HepG2 (cell line): ENCODE results near the gene IKZF3. TPM values are rescaled to one million over a fixed set of nuclear protein-coding genes. Genes with fewer than 3 reads are reported as not detected.

Source experiments
- AKAP8 ChIP-seq: sonication (generic); formaldehyde crosslinking; IDR thresholded peaks from 2 replicates; pipeline ENCODE4 v1.5.1; 2020; ENCODE audit warnings: mild to moderate bottlenecking, missing genetic modification reagents
- CCAR2 ChIP-seq: fragments of 200-400 bp; formaldehyde crosslinking; optimal IDR thresholded peaks from 2 replicates; pipeline ENCODE3; 2018; ENCODE audit warnings: low read depth, mild to moderate bottlenecking, low read length, moderate library complexity
- GTF3A ChIP-seq: sonication (generic); formaldehyde crosslinking; conservative IDR thresholded peaks from 2 replicates; pipeline ENCODE4 v1.4.0; 2020; ENCODE audit warnings: mild to moderate bottlenecking, missing genetic modification reagents
- KAT7 ChIP-seq: IDR thresholded peaks from 2 replicates; pipeline ENCODE4 v1.6.1; 2018; ENCODE audit warnings: borderline replicate concordance, missing compliant biosample characterization
- KLF16 ChIP-seq, 2 experiments: sonication (generic) in 1 of 2; formaldehyde crosslinking in 1 of 2; IDR thresholded peaks; 2 replicates each; pipeline versions ENCODE4 v1.6.1 to v1.8.0; 2016 to 2023; ENCODE audit warnings: missing genetic modification reagents in 2 of 2, missing compliant biosample characterization in 1 of 2
- MYNN ChIP-seq: sonication (generic); formaldehyde crosslinking; IDR thresholded peaks from 2 replicates; pipeline ENCODE4 v1.4.0; 2020; ENCODE audit warnings: mild to moderate bottlenecking, low read depth, missing genetic modification reagents
- RXRB ChIP-seq: IDR thresholded peaks from 2 replicates; pipeline ENCODE4 v1.6.1; 2016; ENCODE audit warnings: borderline replicate concordance, missing genetic modification reagents, missing compliant biosample characterization
- SIX1 ChIP-seq: sonication (generic); formaldehyde crosslinking; IDR thresholded peaks from 2 replicates; pipeline ENCODE4 v1.4.0; 2020; ENCODE audit warnings: missing genetic modification reagents, borderline replicate concordance
- SMARCE1 ChIP-seq: fragments of 450-650 bp; IDR thresholded peaks from 2 replicates; pipeline ENCODE4 v1.6.1; 2017; ENCODE audit warnings: borderline replicate concordance
- TEAD3 ChIP-seq: optimal IDR thresholded peaks from 2 replicates; pipeline ENCODE3; 2016; ENCODE audit warnings: borderline replicate concordance
- TP53 ChIP-seq: sonication (generic); formaldehyde crosslinking; conservative IDR thresholded peaks from 2 replicates; pipeline ENCODE4 v1.4.0; 2020; ENCODE audit warnings: missing genetic modification reagents
- ZNF33B ChIP-seq: sonication (generic); formaldehyde crosslinking; IDR thresholded peaks from 2 replicates; pipeline ENCODE4 v1.5.1; 2020; ENCODE audit warnings: mild to moderate bottlenecking, missing genetic modification reagents
- ZNF430 ChIP-seq: sonication (generic); formaldehyde crosslinking; IDR thresholded peaks from 2 replicates; pipeline ENCODE4 v1.9.0; 2021; ENCODE audit warnings: mild to moderate bottlenecking, missing genetic modification reagents
- ZSCAN21 ChIP-seq: sonication (generic); formaldehyde crosslinking; IDR thresholded peaks from 2 replicates; pipeline ENCODE4 v1.8.0; 2022; ENCODE audit warnings: mild to moderate bottlenecking, missing genetic modification reagents, moderate library complexity, borderline replicate concordance
- ZXDC ChIP-seq: sonication (generic); formaldehyde crosslinking; IDR thresholded peaks from 2 replicates; pipeline ENCODE4 v1.5.0; 2020; ENCODE audit warnings: mild to moderate bottlenecking, missing genetic modification reagents
- polyA plus RNA-seq, 8 experiments: library from polyadenylated mRNA; depleted of rRNA in 3 of 8; stranded (reverse) in 7 of 8; unstranded in 1 of 8; fragments of >200 nt; fragmentation: Illumina TruSeq in 4 of 8; extraction: Trizol in 4 of 8; gene quantifications; 2 replicates each; pipeline versions ENCODE4 v1.2.1 to v1.2.3, GENCODE V29; 2011 to 2016; ENCODE audit warnings: low read depth in 4 of 8, missing spikeins in 1 of 8, mixed read lengths in 1 of 8; ENCODE audit not compliant: insufficient read depth in 1 of 8
- total RNA-seq, 5 experiments: library from RNA; depleted of rRNA; stranded (reverse); fragments of >200 nt; fragmentation: Illumina TruSeq; extraction: Trizol; gene quantifications; 2 replicates each; pipeline ENCODE4 v1.2.3, GENCODE V29; 2016; ENCODE audit warnings: low read depth in 1 of 5
- TF ChIP-seq, protein P1 (sequence below): sonication (generic); formaldehyde crosslinking; IDR thresholded peaks from 2 replicates; pipeline ENCODE4 v1.9.0; 2021; ENCODE audit warnings: missing genetic modification reagents, borderline replicate concordance
- TF ChIP-seq, protein P2 (sequence below): sonication (generic); formaldehyde crosslinking; IDR thresholded peaks from 2 replicates; pipeline ENCODE4 v1.9.0; 2021; ENCODE audit warnings: missing genetic modification reagents, borderline replicate concordance
- TF ChIP-seq, protein P3 (sequence below): sonication (generic); formaldehyde crosslinking; IDR thresholded peaks from 2 replicates; pipeline ENCODE4 v1.8.1; 2023; ENCODE audit warnings: mild to moderate bottlenecking, inconsistent platforms, moderate library complexity, missing genetic modification reagents, borderline replicate concordance
- TF ChIP-seq, protein P4 (sequence below): sonication (generic); formaldehyde crosslinking; IDR thresholded peaks from 2 replicates; pipeline ENCODE4 v1.8.1; 2023; ENCODE audit warnings: mild to moderate bottlenecking, missing genetic modification reagents

Gene IKZF3
- total and polyA plus RNA-seq, 2 of the 13 experiments (the other 11 are each of a cell fraction or from before 2014, with no cell fraction given), result not detected

DNA sequence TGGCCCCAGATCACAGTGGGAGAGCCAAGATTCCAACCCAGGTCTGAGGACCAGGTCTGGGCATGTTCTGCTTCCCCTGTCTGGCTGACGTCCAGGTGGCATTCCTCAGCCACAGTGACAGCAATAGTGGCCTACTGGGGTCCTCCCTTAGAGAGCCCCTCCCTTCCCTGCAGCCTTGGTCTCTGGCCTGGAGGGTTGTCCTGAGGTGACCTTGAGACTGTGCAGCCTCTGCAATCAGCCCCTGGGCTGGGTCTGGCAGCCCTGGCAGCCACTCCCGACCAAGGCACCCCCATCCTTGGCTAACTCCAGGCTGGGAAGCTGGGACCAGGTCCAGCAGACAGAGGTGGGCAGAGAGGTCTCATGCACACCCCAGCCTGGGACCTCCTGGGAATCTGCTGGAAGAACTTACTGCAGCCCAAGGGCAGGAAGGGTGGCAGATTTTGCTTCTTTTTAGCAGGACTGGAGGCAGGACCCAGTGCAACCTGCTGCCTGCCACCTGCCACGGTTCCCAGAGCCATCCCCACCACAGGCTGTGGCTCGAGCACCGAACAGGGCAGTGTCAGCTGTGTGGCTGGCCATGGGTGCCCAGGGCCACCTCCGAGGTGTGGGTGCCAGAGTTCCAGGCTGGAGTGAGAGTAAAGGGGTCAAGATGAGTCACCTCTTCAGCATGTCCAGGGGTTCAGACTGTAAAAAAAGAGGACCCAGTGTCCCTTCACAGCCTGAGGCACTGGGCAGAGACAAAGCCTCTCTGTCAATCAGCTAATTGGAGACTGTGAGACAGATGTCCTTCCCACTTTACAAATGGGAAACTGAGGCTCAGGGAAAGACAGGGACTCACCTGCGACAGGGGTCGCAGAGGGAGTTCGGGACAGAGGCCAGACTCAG is 113.7 kb downstream of the IKZF3 start (continued):
- TF ChIP-seq SMARCE1 (no peak), ZNF33B (0 out of 2 replicates have a peak, but pooled peaks have one; percentile 79), GTF3A (CRISPR knock-in tag) (0 out of 2 replicates have a peak, but pooled peaks have one; percentile 57), RXRB (CRISPR knock-in tag) (peak; percentile 99), TP53 (CRISPR knock-in tag) (peak; percentile 98), ZSCAN21 (CRISPR knock-in tag) (no peak), AKAP8 (peak; percentile 84), CCAR2 (no peak), ZXDC (CRISPR knock-in tag) (peak; percentile 15; the same call in 1 of the 2 replicates), SIX1 (no peak), ZNF430 (CRISPR knock-in tag) (0 out of 2 replicates have a peak, but pooled peaks have one; percentile 26), KLF16 (CRISPR knock-in tag; IDR thresholded peaks at IDR 0.05) (no peak), KAT7 (CRISPR knock-in tag) (no peak), MYNN (CRISPR knock-in tag) (no peak), TEAD3 (CRISPR knock-in tag) (peak; percentile 83)
- TF ChIP-seq, protein P1, sequence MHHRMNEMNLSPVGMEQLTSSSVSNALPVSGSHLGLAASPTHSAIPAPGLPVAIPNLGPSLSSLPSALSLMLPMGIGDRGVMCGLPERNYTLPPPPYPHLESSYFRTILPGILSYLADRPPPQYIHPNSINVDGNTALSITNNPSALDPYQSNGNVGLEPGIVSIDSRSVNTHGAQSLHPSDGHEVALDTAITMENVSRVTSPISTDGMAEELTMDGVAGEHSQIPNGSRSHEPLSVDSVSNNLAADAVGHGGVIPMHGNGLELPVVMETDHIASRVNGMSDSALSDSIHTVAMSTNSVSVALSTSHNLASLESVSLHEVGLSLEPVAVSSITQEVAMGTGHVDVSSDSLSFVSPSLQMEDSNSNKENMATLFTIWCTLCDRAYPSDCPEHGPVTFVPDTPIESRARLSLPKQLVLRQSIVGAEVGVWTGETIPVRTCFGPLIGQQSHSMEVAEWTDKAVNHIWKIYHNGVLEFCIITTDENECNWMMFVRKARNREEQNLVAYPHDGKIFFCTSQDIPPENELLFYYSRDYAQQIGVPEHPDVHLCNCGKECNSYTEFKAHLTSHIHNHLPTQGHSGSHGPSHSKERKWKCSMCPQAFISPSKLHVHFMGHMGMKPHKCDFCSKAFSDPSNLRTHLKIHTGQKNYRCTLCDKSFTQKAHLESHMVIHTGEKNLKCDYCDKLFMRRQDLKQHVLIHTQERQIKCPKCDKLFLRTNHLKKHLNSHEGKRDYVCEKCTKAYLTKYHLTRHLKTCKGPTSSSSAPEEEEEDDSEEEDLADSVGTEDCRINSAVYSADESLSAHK, result no peak
- TF ChIP-seq, protein P2, sequence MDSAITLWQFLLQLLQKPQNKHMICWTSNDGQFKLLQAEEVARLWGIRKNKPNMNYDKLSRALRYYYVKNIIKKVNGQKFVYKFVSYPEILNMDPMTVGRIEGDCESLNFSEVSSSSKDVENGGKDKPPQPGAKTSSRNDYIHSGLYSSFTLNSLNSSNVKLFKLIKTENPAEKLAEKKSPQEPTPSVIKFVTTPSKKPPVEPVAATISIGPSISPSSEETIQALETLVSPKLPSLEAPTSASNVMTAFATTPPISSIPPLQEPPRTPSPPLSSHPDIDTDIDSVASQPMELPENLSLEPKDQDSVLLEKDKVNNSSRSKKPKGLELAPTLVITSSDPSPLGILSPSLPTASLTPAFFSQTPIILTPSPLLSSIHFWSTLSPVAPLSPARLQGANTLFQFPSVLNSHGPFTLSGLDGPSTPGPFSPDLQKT (CRISPR knock-in tag), result no peak
- TF ChIP-seq, protein P3, sequence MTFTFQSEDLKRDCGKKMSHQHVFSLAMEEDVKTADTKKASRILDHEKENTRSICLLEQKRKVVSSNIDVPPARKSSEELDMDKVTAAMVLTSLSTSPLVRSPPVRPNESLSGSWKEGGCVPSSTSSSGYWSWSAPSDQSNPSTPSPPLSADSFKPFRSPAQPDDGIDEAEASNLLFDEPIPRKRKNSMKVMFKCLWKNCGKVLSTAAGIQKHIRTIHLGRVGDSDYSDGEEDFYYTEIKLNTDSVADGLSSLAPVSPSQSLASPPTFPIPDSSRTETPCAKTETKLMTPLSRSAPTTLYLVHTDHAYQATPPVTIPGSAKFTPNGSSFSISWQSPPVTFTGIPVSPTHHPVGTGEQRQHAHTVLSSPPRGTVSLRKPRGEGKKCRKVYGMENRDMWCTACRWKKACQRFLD, result no peak
- TF ChIP-seq, protein P4, sequence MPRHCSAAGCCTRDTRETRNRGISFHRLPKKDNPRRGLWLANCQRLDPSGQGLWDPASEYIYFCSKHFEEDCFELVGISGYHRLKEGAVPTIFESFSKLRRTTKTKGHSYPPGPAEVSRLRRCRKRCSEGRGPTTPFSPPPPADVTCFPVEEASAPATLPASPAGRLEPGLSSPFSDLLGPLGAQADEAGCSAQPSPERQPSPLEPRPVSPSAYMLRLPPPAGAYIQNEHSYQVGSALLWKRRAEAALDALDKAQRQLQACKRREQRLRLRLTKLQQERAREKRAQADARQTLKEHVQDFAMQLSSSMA (CRISPR knock-in tag), result no peak
